ENCODE measurements around the gene ZNF746. TPM values are rescaled to one million over a fixed set of nuclear protein-coding genes. Genes with fewer than 3 reads are reported as not detected.
"Not testable (repeated sequence)": the region's sequence is repeated elsewhere in the genome, so short reads cannot be mapped to it uniquely, and the experiment has no call there.

Gene ZNF746
- total RNA-seq, 1 donor, result 22.1 TPM

GRCh38 chr7:149496642-149497391 is 792 bp downstream of the ZNF746 start:
- Histone ChIP-seq H3K4me1 (ENCODE audit: insufficient read depth, low read length) (peaks cover 19% of the 10 kb centered on the region), H3K4me3 (ENCODE audit: insufficient read depth, low read length) (peak overlapping the region; percentile 79), H3K4me2 (ENCODE audit: insufficient read depth, low read length) (peak overlapping the region; percentile 92), H3K27me3 (ENCODE audit: insufficient read depth, low read length) (peaks cover 14% of the 10 kb centered on the region), H3K27ac (ENCODE audit: low read depth, low read length) (peak overlapping the region; percentile 45), H3K9me3 (ENCODE audit: low read depth, low read length) (no peaks in the 10 kb centered on the region), H3K36me3 (ENCODE audit: insufficient read depth, low read length) (peaks cover 24% of the 10 kb centered on the region), H4K20me1 (ENCODE audit: insufficient read depth, low read length) (peaks cover 20% of the 10 kb centered on the region), H2AFZ (ENCODE audit: low read length) (peak overlapping the region; percentile 72), H3K79me2 (ENCODE audit: insufficient read depth, low read length) (peaks cover 27% of the 10 kb centered on the region)
- DNase-seq (ENCODE audit: insufficient read length, low spot score, missing footprints), result peak; percentile 90
- TF ChIP-seq, protein P1, sequence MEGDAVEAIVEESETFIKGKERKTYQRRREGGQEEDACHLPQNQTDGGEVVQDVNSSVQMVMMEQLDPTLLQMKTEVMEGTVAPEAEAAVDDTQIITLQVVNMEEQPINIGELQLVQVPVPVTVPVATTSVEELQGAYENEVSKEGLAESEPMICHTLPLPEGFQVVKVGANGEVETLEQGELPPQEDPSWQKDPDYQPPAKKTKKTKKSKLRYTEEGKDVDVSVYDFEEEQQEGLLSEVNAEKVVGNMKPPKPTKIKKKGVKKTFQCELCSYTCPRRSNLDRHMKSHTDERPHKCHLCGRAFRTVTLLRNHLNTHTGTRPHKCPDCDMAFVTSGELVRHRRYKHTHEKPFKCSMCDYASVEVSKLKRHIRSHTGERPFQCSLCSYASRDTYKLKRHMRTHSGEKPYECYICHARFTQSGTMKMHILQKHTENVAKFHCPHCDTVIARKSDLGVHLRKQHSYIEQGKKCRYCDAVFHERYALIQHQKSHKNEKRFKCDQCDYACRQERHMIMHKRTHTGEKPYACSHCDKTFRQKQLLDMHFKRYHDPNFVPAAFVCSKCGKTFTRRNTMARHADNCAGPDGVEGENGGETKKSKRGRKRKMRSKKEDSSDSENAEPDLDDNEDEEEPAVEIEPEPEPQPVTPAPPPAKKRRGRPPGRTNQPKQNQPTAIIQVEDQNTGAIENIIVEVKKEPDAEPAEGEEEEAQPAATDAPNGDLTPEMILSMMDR (IDR thresholded peaks at IDR 0.05; ENCODE audit: extremely low read depth, low read depth, low read length), result no peak

DNA sequence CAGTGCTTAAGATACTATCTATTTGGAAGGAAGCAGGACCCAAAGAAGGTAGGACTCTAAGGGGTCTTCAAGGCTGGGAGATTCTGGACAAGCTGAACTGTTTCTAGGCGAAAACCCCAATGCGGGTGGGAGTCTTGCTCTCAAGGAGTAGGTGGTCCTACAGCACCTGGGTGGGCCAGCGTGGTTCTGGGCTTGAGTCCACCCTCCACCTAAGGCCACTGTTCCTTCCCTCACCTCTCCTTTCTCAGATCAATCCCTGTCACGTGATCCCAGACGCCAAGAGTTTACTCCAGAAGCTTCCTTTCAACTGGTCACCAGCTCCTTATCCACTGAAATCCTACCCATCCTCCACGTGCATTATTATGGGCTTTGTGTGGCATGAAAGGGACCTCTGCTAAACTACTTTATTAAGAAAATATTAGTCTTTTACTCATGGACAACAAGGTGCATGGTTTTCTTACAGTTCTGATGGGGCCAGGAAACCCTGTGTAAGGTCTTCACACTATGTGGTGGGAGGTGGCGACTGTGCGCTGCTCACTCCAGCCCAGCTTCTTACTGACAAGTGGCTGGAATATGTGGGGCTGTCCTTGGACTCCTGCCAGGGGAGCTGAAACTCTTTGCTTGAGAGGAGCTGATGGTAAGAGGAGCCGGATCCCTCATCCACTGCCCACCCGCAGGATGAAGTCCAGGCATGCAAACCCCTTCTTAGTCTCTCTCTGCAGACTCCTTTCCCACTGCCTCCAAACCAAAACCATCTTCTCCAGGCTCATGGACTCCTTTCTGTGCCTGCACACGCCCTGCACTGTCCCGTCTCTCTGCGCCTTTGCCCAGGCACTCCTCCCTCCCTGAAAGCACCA is 1.6 kb downstream of the ZNF746 start:
- H3K4me2 ChIP-seq (ENCODE audit: insufficient read depth, low read length), result peak overlapping the region; percentile 92
- peak; percentile 87 for DNase-seq (ENCODE audit: insufficient read length, low spot score, missing footprints)
- peaks cover 32% of the 10 kb centered on the region for H3K36me3 ChIP-seq (ENCODE audit: insufficient read depth, low read length)
- H3K9me3 ChIP-seq (ENCODE audit: low read depth, low read length), result no peaks in the 10 kb centered on the region
- H4K20me1 ChIP-seq (ENCODE audit: insufficient read depth, low read length), result peaks cover 20% of the 10 kb centered on the region
- H3K27me3 ChIP-seq (ENCODE audit: insufficient read depth, low read length), result peaks cover 14% of the 10 kb centered on the region
- H3K4me1 ChIP-seq (ENCODE audit: insufficient read depth, low read length), result peaks cover 19% of the 10 kb centered on the region
- H3K27ac ChIP-seq (ENCODE audit: low read depth, low read length), result no peak overlapping the region
- peaks cover 27% of the 10 kb centered on the region for H3K79me2 ChIP-seq (ENCODE audit: insufficient read depth, low read length)
- TF ChIP-seq, protein P1 (IDR thresholded peaks at IDR 0.05; ENCODE audit: extremely low read depth, low read depth, low read length), result no peak
- H3K4me3 ChIP-seq (ENCODE audit: insufficient read depth, low read length), result peak overlapping the region; percentile 79
- H2AFZ ChIP-seq (ENCODE audit: low read length), result peak overlapping the region; percentile 47

- Histone ChIP-seq H3K4me1 (ENCODE audit: insufficient read depth, low read length) (peaks cover 19% of the 10 kb centered on the region), H3K27me3 (ENCODE audit: insufficient read depth, low read length) (peaks cover 14% of the 10 kb centered on the region), H3K79me2 (ENCODE audit: insufficient read depth, low read length) (peaks cover 27% of the 10 kb centered on the region), H4K20me1 (ENCODE audit: insufficient read depth, low read length) (peaks cover 20% of the 10 kb centered on the region), H3K9me3 (ENCODE audit: low read depth, low read length) (no peaks in the 10 kb centered on the region), H3K4me2 (ENCODE audit: insufficient read depth, low read length) (peak overlapping the region; percentile 18), H2AFZ (ENCODE audit: low read length) (no peak overlapping the region), H3K4me3 (ENCODE audit: insufficient read depth, low read length) (no peak overlapping the region), H3K36me3 (ENCODE audit: insufficient read depth, low read length) (peaks cover 41% of the 10 kb centered on the region), H3K27ac (ENCODE audit: low read depth, low read length) (no peak overlapping the region)
- TF ChIP-seq, protein P1 (IDR thresholded peaks at IDR 0.05; ENCODE audit: extremely low read depth, low read depth, low read length), result no peak
- no peak for DNase-seq (ENCODE audit: insufficient read length, low spot score, missing footprints)
These were observed 2.8 kb downstream of the ZNF746 start for GRCh38 chr7:149494738-149495368.

- peaks cover 35% of the 10 kb centered on the region for H3K79me2 ChIP-seq (ENCODE audit: insufficient read depth, low read length)
- peaks cover 19% of the 10 kb centered on the region for H3K4me1 ChIP-seq (ENCODE audit: insufficient read depth, low read length)
- H3K27ac ChIP-seq (ENCODE audit: low read depth, low read length); H3K9me3 ChIP-seq (ENCODE audit: low read depth, low read length); H3K4me2 ChIP-seq (ENCODE audit: insufficient read depth, low read length); DNase-seq (ENCODE audit: insufficient read length, low spot score, missing footprints); H3K4me3 ChIP-seq (ENCODE audit: insufficient read depth, low read length); H2AFZ ChIP-seq (ENCODE audit: low read length); H3K27me3 ChIP-seq (ENCODE audit: insufficient read depth, low read length): not testable (repeated sequence)
- H3K36me3 ChIP-seq (ENCODE audit: insufficient read depth, low read length), result peaks cover 47% of the 10 kb centered on the region
- peaks cover 20% of the 10 kb centered on the region for H4K20me1 ChIP-seq (ENCODE audit: insufficient read depth, low read length)
These were observed 3.6 kb downstream of the ZNF746 start for GRCh38 chr7:149493975-149494374.
